Tibial nerve (tissue), 4 donors: ENCODE data around the gene ITGA11.

ENCODE experiments used
- CTCF ChIP-seq, 5 experiments: fragments of 200-600 bp in 3 of 5; fragments of 450-650 bp in 2 of 5; sonication (generic) in 3 of 5; IDR thresholded peaks; one replicate each; pipeline ENCODE4 v1.5.1; 2016 to 2019; ENCODE audit warnings: antibody characterized with exemption in 5 of 5, mild to moderate bottlenecking in 3 of 5, moderate library complexity in 2 of 5
- EP300 ChIP-seq, 2 donors: sonication (generic); formaldehyde crosslinking; IDR thresholded peaks; one replicate each; pipeline ENCODE4 v1.6.1; 2017; ENCODE audit warnings: antibody characterized with exemption in 2 of 2, mild to moderate bottlenecking in 1 of 2
- POLR2A ChIP-seq, 2 donors: fragments of 450-650 bp; IDR thresholded peaks; one replicate each; pipeline ENCODE4 v1.6.1; 2017; ENCODE audit warnings: antibody characterized with exemption in 2 of 2, mild to moderate bottlenecking in 2 of 2, moderate library complexity in 2 of 2

- TF ChIP-seq CTCF (IDR thresholded peaks at IDR 0.05): no peak
- no peak for TF ChIP-seq POLR2A (IDR thresholded peaks at IDR 0.05)
- TF ChIP-seq EP300 (IDR thresholded peaks at IDR 0.05): no peak
These were observed 101.5 kb downstream of the ITGA11 start for GRCh38 chr15:68330416-68330815.
